ENCODE data around the gene SRD5A3. TPM values are rescaled to one million over a fixed set of nuclear protein-coding genes. Genes with fewer than 3 reads are reported as not detected.
A peak's percentile ranks its signal among the peaks of the same experiment; 100 is the strongest.

SRD5A3 gene
- polyA plus RNA-seq (2013, experiment 1 of 2): 23.8 TPM
- 24.5 TPM for polyA plus RNA-seq (2013, experiment 2 of 2)

DNA sequence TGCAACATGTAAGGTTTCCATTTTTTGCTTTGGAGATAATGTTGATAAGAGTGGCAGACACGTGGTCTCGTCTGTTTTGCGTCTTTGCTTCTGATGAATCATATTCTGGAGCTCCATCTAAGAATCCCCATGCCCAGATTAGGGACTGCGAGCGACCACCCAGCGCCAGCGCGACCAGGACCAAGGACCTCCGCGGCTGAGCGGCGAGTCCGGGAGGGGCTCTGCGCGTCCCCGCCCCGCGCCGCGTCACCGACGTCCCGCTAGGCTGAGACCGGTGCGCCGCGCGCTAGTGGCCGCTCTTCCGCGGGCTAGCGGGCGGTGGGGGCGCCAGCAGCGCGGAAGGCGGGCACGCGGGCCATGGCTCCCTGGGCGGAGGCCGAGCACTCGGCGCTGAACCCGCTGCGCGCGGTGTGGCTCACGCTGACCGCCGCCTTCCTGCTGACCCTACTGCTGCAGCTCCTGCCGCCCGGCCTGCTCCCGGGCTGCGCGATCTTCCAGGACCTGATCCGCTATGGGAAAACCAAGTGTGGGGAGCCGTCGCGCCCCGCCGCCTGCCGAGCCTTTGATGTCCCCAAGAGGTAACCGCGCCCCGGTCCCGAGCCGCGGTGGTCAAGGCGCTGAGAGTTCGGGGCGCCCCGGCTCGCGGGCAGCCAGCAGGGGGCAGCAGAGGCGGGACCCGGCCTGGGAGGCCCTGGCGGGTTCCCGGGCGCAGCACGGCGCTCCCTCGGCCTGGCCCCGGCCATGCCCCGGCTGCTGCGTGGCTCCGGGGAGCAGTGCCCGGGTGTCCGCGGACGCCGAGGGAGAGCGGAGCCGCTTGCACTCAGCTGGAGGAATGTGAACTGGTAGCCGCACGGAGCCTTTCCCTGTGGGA lies at the start of gene SRD5A3:
Gene SRD5A3, plus strand, starts transcription at position 263 of the 871 bp plus-strand sequence. Its CDS starts 95 bp downstream, at position 358.
- Histone ChIP-seq H3K79me1 (ENCODE audit: low read length) (no peaks in the 10 kb centered on the region), H3K27ac (ENCODE audit: low read depth, low read length) (peak within 1 kb of the TSS; percentile 79), H3K36me3 (ENCODE audit: control insufficient read depth, insufficient read depth, low read length) (no peaks in the 10 kb centered on the region), H3K18ac (ENCODE audit: low read length) (peak within 1 kb of the TSS; percentile 85), H3K27me3 (ENCODE audit: insufficient read depth, low read length, poor library complexity) (no peaks in the 10 kb centered on the region), H3K9ac (ENCODE audit: low read length) (peak within 1 kb of the TSS; percentile 93), H4K5ac (ENCODE audit: low read length) (no peak within 1 kb of the TSS), H3K56ac (ENCODE audit: low read length) (peak within 1 kb of the TSS; percentile 95), H3K4me3 (ENCODE audit: low read length) (peak within 1 kb of the TSS; percentile 62), H3K4ac (ENCODE audit: low read depth, low read length) (peak within 1 kb of the TSS; percentile 82), H3K4me2 (ENCODE audit: low read length) (peak within 1 kb of the TSS; percentile 85), H3K4me1 (ENCODE audit: control insufficient read depth, low read depth, low read length) (no peaks in the 10 kb centered on the region), H2AK5ac (ENCODE audit: low read length) (no peak within 1 kb of the TSS), H4K8ac (ENCODE audit: low read depth, low read length) (peak within 1 kb of the TSS; percentile 81), H2BK15ac (replicated peaks; ENCODE audit: low read depth) (no peak within 1 kb of the TSS), H3K79me2 (ENCODE audit: control insufficient read depth, insufficient read depth, low read length) (no peaks in the 10 kb centered on the region), H3K23ac (ENCODE audit: low read length) (peak within 1 kb of the TSS; percentile 83), H2BK120ac (ENCODE audit: low read depth, low read length) (peak within 1 kb of the TSS; percentile 46), H2BK5ac (ENCODE audit: low read length) (peak within 1 kb of the TSS; percentile 78)
- WGBS (ENCODE audit: extremely low coverage, insufficient coverage, low lambda C conversion rate): no CpG with 5 or more reads among the region's 95 CpGs
- DNase-seq: peak; percentile 86

DNA sequence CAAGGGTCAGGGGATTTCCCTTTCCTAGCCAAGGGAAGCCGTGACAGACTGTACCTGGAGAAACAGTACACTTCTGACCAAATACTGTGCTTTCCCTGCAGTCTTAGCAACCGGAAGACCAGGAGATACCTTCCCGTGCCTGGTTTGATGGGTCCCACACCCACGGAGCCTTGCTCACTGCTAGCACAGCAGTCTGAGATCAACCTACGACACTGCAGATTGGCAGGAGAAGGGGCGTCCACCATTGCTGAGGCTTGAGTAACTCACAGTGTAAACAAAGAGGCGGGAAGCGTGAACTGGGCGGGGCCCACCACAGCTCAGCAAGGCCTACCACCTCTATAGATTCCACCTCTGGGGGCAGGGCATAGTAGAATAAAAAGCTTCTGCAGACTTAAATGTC lies 48.7 kb upstream of the SRD5A3 start:
- no peak overlapping the region for H2BK5ac ChIP-seq (ENCODE audit: low read length)
- no CpG with 5 or more reads among the region's 9 CpGs for WGBS (ENCODE audit: extremely low coverage, insufficient coverage, low lambda C conversion rate)
- H3K23ac ChIP-seq (ENCODE audit: low read length): no peak overlapping the region
- H3K36me3 ChIP-seq (ENCODE audit: control insufficient read depth, insufficient read depth, low read length): no peaks in the 10 kb centered on the region
- H3K79me2 ChIP-seq (ENCODE audit: control insufficient read depth, insufficient read depth, low read length): no peaks in the 10 kb centered on the region
- no peak overlapping the region for H3K4me2 ChIP-seq (ENCODE audit: low read length)
- no peak overlapping the region for H3K4ac ChIP-seq (ENCODE audit: low read depth, low read length)
- H3K9ac ChIP-seq (ENCODE audit: low read length): no peak overlapping the region
- H4K8ac ChIP-seq (ENCODE audit: low read depth, low read length): no peak overlapping the region
- H3K4me3 ChIP-seq (ENCODE audit: low read length): no peak overlapping the region
- H3K27ac ChIP-seq (ENCODE audit: low read depth, low read length): no peak overlapping the region
- no peak overlapping the region for H4K5ac ChIP-seq (ENCODE audit: low read length)
- no peak overlapping the region for H2BK15ac ChIP-seq (replicated peaks; ENCODE audit: low read depth)
- no peaks in the 10 kb centered on the region for H3K4me1 ChIP-seq (ENCODE audit: control insufficient read depth, low read depth, low read length)
- no peaks in the 10 kb centered on the region for H3K79me1 ChIP-seq (ENCODE audit: low read length)
- H3K56ac ChIP-seq (ENCODE audit: low read length): no peak overlapping the region
- H2BK120ac ChIP-seq (ENCODE audit: low read depth, low read length): no peak overlapping the region
- peak; percentile 28 for DNase-seq
- no peak overlapping the region for H2AK5ac ChIP-seq (ENCODE audit: low read length)
- no peaks in the 10 kb centered on the region for H3K27me3 ChIP-seq (ENCODE audit: insufficient read depth, low read length, poor library complexity)
- no peak overlapping the region for H3K18ac ChIP-seq (ENCODE audit: low read length)

DNA sequence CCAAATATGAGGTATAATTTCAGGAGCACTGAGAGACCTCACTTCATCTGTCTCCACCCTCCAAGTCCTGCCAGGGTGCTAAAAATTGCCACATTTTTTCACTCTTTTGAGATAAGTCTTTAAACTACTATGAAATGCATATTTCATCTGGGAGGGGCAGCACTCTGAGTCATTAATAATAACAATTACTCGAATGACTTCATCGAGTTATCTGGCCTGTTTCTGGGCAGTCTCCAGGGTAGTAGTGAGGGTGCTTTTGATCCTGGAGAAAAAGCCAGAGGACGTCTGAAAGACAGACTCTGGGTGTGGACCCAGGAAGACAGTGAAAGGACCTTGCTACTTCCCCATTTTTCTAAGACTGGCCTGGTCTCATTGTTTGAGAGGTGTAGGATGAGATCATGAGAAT lies 42.3 kb upstream of the SRD5A3 start:
- no peak overlapping the region for H3K9ac ChIP-seq (ENCODE audit: low read length)
- no peak overlapping the region for H3K4me3 ChIP-seq (ENCODE audit: low read length)
- no peak overlapping the region for H3K4me2 ChIP-seq (ENCODE audit: low read length)
- no CpG with 5 or more reads among the region's 3 CpGs for WGBS (ENCODE audit: extremely low coverage, insufficient coverage, low lambda C conversion rate)
- H3K79me1 ChIP-seq (ENCODE audit: low read length): no peaks in the 10 kb centered on the region
- no peaks in the 10 kb centered on the region for H3K4me1 ChIP-seq (ENCODE audit: control insufficient read depth, low read depth, low read length)
- H4K5ac ChIP-seq (ENCODE audit: low read length): no peak overlapping the region
- H2AK5ac ChIP-seq (ENCODE audit: low read length): no peak overlapping the region
- no peaks in the 10 kb centered on the region for H3K79me2 ChIP-seq (ENCODE audit: control insufficient read depth, insufficient read depth, low read length)
- H3K4ac ChIP-seq (ENCODE audit: low read depth, low read length): peak overlapping the region; percentile 70
- no peak overlapping the region for H4K8ac ChIP-seq (ENCODE audit: low read depth, low read length)
- no peak overlapping the region for H3K56ac ChIP-seq (ENCODE audit: low read length)
- peak overlapping the region; percentile 19 for H2BK15ac ChIP-seq (replicated peaks; ENCODE audit: low read depth)
- no peaks in the 10 kb centered on the region for H3K27me3 ChIP-seq (ENCODE audit: insufficient read depth, low read length, poor library complexity)
- no peak overlapping the region for H2BK5ac ChIP-seq (ENCODE audit: low read length)
- peak overlapping the region; percentile 28 for H3K18ac ChIP-seq (ENCODE audit: low read length)
- H3K27ac ChIP-seq (ENCODE audit: low read depth, low read length): no peak overlapping the region
- no peak overlapping the region for H2BK120ac ChIP-seq (ENCODE audit: low read depth, low read length)
- H3K36me3 ChIP-seq (ENCODE audit: control insufficient read depth, insufficient read depth, low read length): no peaks in the 10 kb centered on the region
- H3K23ac ChIP-seq (ENCODE audit: low read length): no peak overlapping the region
- no peak for DNase-seq

DNA sequence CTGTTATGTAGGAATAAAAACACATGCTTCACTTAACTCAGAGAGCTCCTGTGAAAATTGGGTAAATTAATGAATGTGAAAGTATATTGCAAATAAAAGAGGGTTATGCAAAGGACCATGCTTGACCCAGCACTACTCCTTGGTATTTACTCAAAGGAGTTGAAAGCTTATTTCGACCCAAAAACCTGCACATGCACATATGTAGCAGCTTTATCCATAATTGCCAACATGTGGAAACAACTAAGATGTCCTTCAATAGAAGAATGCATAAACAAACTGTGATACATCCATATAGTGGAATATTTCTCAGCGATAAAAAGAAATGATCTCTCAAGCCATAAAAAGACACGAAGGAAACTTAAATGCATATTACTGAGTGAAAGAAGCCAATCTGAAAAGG lies 41.7 kb upstream of the SRD5A3 start:
- Histone ChIP-seq H3K79me1 (ENCODE audit: low read length) (no peaks in the 10 kb centered on the region), H3K27ac (ENCODE audit: low read depth, low read length) (no peak overlapping the region), H2AK5ac (ENCODE audit: low read length) (no peak overlapping the region), H3K23ac (ENCODE audit: low read length) (no peak overlapping the region), H3K4ac (ENCODE audit: low read depth, low read length) (no peak overlapping the region), H3K27me3 (ENCODE audit: insufficient read depth, low read length, poor library complexity) (no peaks in the 10 kb centered on the region), H2BK5ac (ENCODE audit: low read length) (no peak overlapping the region), H3K79me2 (ENCODE audit: control insufficient read depth, insufficient read depth, low read length) (no peaks in the 10 kb centered on the region), H3K4me2 (ENCODE audit: low read length) (no peak overlapping the region), H3K18ac (ENCODE audit: low read length) (no peak overlapping the region), H3K4me1 (ENCODE audit: control insufficient read depth, low read depth, low read length) (no peaks in the 10 kb centered on the region), H2BK120ac (ENCODE audit: low read depth, low read length) (no peak overlapping the region), H3K4me3 (ENCODE audit: low read length) (no peak overlapping the region), H3K56ac (ENCODE audit: low read length) (no peak overlapping the region), H4K5ac (ENCODE audit: low read length) (no peak overlapping the region), H4K8ac (ENCODE audit: low read depth, low read length) (no peak overlapping the region), H3K9ac (ENCODE audit: low read length) (no peak overlapping the region), H2BK15ac (replicated peaks; ENCODE audit: low read depth) (no peak overlapping the region), H3K36me3 (ENCODE audit: control insufficient read depth, insufficient read depth, low read length) (no peaks in the 10 kb centered on the region)
- WGBS (ENCODE audit: extremely low coverage, insufficient coverage, low lambda C conversion rate): no CpG with 5 or more reads among the region's 3 CpGs
- no peak for DNase-seq

DNA sequence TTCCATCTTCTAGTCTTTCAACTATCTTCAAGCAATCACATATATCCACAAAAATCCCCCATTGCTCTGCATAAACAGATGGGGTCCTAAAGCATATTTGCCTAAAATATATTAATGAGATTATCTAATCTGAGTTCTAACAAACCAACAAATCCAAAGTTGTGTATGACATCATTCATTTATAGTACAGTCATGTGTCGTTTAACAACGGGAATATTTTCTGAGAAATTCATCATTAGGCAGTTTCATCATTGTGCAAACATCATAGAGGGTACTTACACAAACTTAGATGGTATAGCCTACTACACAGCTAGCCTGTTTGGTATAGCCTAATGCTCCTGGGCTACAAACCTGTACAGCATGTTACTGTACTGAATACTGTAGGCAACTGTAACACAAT lies 38.0 kb upstream of the SRD5A3 start:
- Histone ChIP-seq H2BK5ac (ENCODE audit: low read length) (no peak overlapping the region), H3K4me1 (ENCODE audit: control insufficient read depth, low read depth, low read length) (no peaks in the 10 kb centered on the region), H3K27ac (ENCODE audit: low read depth, low read length) (no peak overlapping the region), H3K27me3 (ENCODE audit: insufficient read depth, low read length, poor library complexity) (no peaks in the 10 kb centered on the region), H3K79me2 (ENCODE audit: control insufficient read depth, insufficient read depth, low read length) (no peaks in the 10 kb centered on the region), H2BK15ac (replicated peaks; ENCODE audit: low read depth) (no peak overlapping the region), H3K36me3 (ENCODE audit: control insufficient read depth, insufficient read depth, low read length) (no peaks in the 10 kb centered on the region), H3K56ac (ENCODE audit: low read length) (no peak overlapping the region), H3K23ac (ENCODE audit: low read length) (no peak overlapping the region), H4K8ac (ENCODE audit: low read depth, low read length) (no peak overlapping the region), H2BK120ac (ENCODE audit: low read depth, low read length) (no peak overlapping the region), H3K79me1 (ENCODE audit: low read length) (no peaks in the 10 kb centered on the region), H3K9ac (ENCODE audit: low read length) (no peak overlapping the region), H3K4ac (ENCODE audit: low read depth, low read length) (no peak overlapping the region), H2AK5ac (ENCODE audit: low read length) (no peak overlapping the region), H3K4me2 (ENCODE audit: low read length) (no peak overlapping the region), H4K5ac (ENCODE audit: low read length) (no peak overlapping the region), H3K4me3 (ENCODE audit: low read length) (no peak overlapping the region), H3K18ac (ENCODE audit: low read length) (no peak overlapping the region)
- DNase-seq: no peak
- WGBS (ENCODE audit: extremely low coverage, insufficient coverage, low lambda C conversion rate): no CpG with 5 or more reads among the region's 2 CpGs

All from mesendoderm (in vitro differentiated cells).